ENCODE measurements around the gene PRPH.
"Not testable (repeated sequence)": the region's sequence is repeated elsewhere in the genome, so short reads cannot be mapped to it uniquely, and the experiment has no call there.

Gene PRPH

GRCh38 chr12:49264466-49264872 is 30.5 kb upstream of the PRPH start:
- Histone ChIP-seq H3K9me3 (ENCODE audit: control insufficient read depth, low read length) (no peaks in the 10 kb centered on the region), H3K4me1 (ENCODE audit: control insufficient read depth, insufficient read depth, low read length) (peaks cover 26% of the 10 kb centered on the region), H3K36me3 (ENCODE audit: control insufficient read depth, insufficient read depth, low read length) (no peaks in the 10 kb centered on the region), H3K9ac (ENCODE audit: low read length) (peak overlapping the region; percentile 99), H3K27me3 (ENCODE audit: control insufficient read depth, insufficient read depth, low read length) (no peaks in the 10 kb centered on the region), H3K4me3 (ENCODE audit: low read length) (peak overlapping the region; percentile 52)

- Histone ChIP-seq H3K4me3 (ENCODE audit: low read length) (peak within 1 kb of the TSS; percentile 97), H3K9me3 (ENCODE audit: control insufficient read depth, low read length) (no peaks in the 10 kb centered on the region), H3K36me3 (ENCODE audit: control insufficient read depth, insufficient read depth, low read length) (no peaks in the 10 kb centered on the region), H3K4me1 (ENCODE audit: control insufficient read depth, insufficient read depth, low read length) (peaks cover 26% of the 10 kb centered on the region), H3K27me3 (ENCODE audit: control insufficient read depth, insufficient read depth, low read length) (no peaks in the 10 kb centered on the region), H3K9ac (ENCODE audit: low read length) (peak within 1 kb of the TSS; percentile 99)
Measured at GRCh38 chr12:49264873-49265792, 29.8 kb upstream of the PRPH start, which contains the start of gene TUBA1C. TSS of gene TUBA1C (plus strand) at chr12:49265082. CDS start at chr12:49265182, 100 bp downstream.

- H3K27me3 ChIP-seq (ENCODE audit: control insufficient read depth, insufficient read depth, low read length); H3K4me3 ChIP-seq (ENCODE audit: low read length); H3K9ac ChIP-seq (ENCODE audit: low read length); H3K36me3 ChIP-seq (ENCODE audit: control insufficient read depth, insufficient read depth, low read length); H3K9me3 ChIP-seq (ENCODE audit: control insufficient read depth, low read length): not testable (repeated sequence)
- peaks cover 19% of the 10 kb centered on the region for H3K4me1 ChIP-seq (ENCODE audit: control insufficient read depth, insufficient read depth, low read length)
Measured at GRCh38 chr12:49269191-49269590, 25.8 kb upstream of the PRPH start.

GRCh38 chr12:49272790-49273725 is 21.9 kb upstream of the PRPH start:
- Histone ChIP-seq H3K4me3 (ENCODE audit: low read length) (no peak overlapping the region), H3K9ac (ENCODE audit: low read length) (no peak overlapping the region), H3K9me3 (ENCODE audit: control insufficient read depth, low read length) (no peaks in the 10 kb centered on the region), H3K27me3 (ENCODE audit: control insufficient read depth, insufficient read depth, low read length) (no peaks in the 10 kb centered on the region), H3K36me3 (ENCODE audit: control insufficient read depth, insufficient read depth, low read length) (no peaks in the 10 kb centered on the region), H3K4me1 (ENCODE audit: control insufficient read depth, insufficient read depth, low read length) (peaks cover 4% of the 10 kb centered on the region)

GRCh38 chr12:49273726-49274395 is 21.1 kb upstream of the PRPH start:
- Histone ChIP-seq H3K4me1 (ENCODE audit: control insufficient read depth, insufficient read depth, low read length) (no peaks in the 10 kb centered on the region), H3K9me3 (ENCODE audit: control insufficient read depth, low read length) (no peaks in the 10 kb centered on the region), H3K36me3 (ENCODE audit: control insufficient read depth, insufficient read depth, low read length) (no peaks in the 10 kb centered on the region), H3K4me3 (ENCODE audit: low read length) (no peak overlapping the region), H3K9ac (ENCODE audit: low read length) (no peak overlapping the region), H3K27me3 (ENCODE audit: control insufficient read depth, insufficient read depth, low read length) (no peaks in the 10 kb centered on the region)

- Histone ChIP-seq H3K9me3 (ENCODE audit: control insufficient read depth, low read length) (no peaks in the 10 kb centered on the region), H3K4me3 (ENCODE audit: low read length) (no peak overlapping the region), H3K9ac (ENCODE audit: low read length) (no peak overlapping the region), H3K4me1 (ENCODE audit: control insufficient read depth, insufficient read depth, low read length) (no peaks in the 10 kb centered on the region), H3K27me3 (ENCODE audit: control insufficient read depth, insufficient read depth, low read length) (no peaks in the 10 kb centered on the region), H3K36me3 (ENCODE audit: control insufficient read depth, insufficient read depth, low read length) (no peaks in the 10 kb centered on the region)
Measured at GRCh38 chr12:49274396-49275069, 20.4 kb upstream of the PRPH start.

GRCh38 chr12:49276304-49277290 is 18.4 kb upstream of the PRPH start:
- no peak overlapping the region for H3K4me3 ChIP-seq (ENCODE audit: low read length)
- no peak overlapping the region for H3K9ac ChIP-seq (ENCODE audit: low read length)
- H3K9me3 ChIP-seq (ENCODE audit: control insufficient read depth, low read length): no peaks in the 10 kb centered on the region
- no peaks in the 10 kb centered on the region for H3K36me3 ChIP-seq (ENCODE audit: control insufficient read depth, insufficient read depth, low read length)
- H3K27me3 ChIP-seq (ENCODE audit: control insufficient read depth, insufficient read depth, low read length): no peaks in the 10 kb centered on the region
- no peaks in the 10 kb centered on the region for H3K4me1 ChIP-seq (ENCODE audit: control insufficient read depth, insufficient read depth, low read length)

- Histone ChIP-seq H3K9me3 (ENCODE audit: control insufficient read depth, low read length) (no peaks in the 10 kb centered on the region), H3K4me3 (ENCODE audit: low read length) (no peak overlapping the region), H3K27me3 (ENCODE audit: control insufficient read depth, insufficient read depth, low read length) (no peaks in the 10 kb centered on the region), H3K9ac (ENCODE audit: low read length) (no peak overlapping the region), H3K36me3 (ENCODE audit: control insufficient read depth, insufficient read depth, low read length) (no peaks in the 10 kb centered on the region), H3K4me1 (ENCODE audit: control insufficient read depth, insufficient read depth, low read length) (no peaks in the 10 kb centered on the region)
Measured at GRCh38 chr12:49277466-49277865, 17.5 kb upstream of the PRPH start.

- no peaks in the 10 kb centered on the region for H3K36me3 ChIP-seq (ENCODE audit: control insufficient read depth, insufficient read depth, low read length)
- no peaks in the 10 kb centered on the region for H3K9me3 ChIP-seq (ENCODE audit: control insufficient read depth, low read length)
- no peak overlapping the region for H3K9ac ChIP-seq (ENCODE audit: low read length)
- no peaks in the 10 kb centered on the region for H3K4me1 ChIP-seq (ENCODE audit: control insufficient read depth, insufficient read depth, low read length)
- H3K27me3 ChIP-seq (ENCODE audit: control insufficient read depth, insufficient read depth, low read length): no peaks in the 10 kb centered on the region
- H3K4me3 ChIP-seq (ENCODE audit: low read length): no peak overlapping the region
Measured at GRCh38 chr12:49279706-49280159, 15.2 kb upstream of the PRPH start.

GRCh38 chr12:49280545-49280944 is 14.4 kb upstream of the PRPH start:
- H3K9ac ChIP-seq (ENCODE audit: low read length); H3K27me3 ChIP-seq (ENCODE audit: control insufficient read depth, insufficient read depth, low read length); H3K4me1 ChIP-seq (ENCODE audit: control insufficient read depth, insufficient read depth, low read length); H3K36me3 ChIP-seq (ENCODE audit: control insufficient read depth, insufficient read depth, low read length); H3K4me3 ChIP-seq (ENCODE audit: low read length); H3K9me3 ChIP-seq (ENCODE audit: control insufficient read depth, low read length): not testable (repeated sequence)
